AG04449 (cell line): ENCODE results near the gene TPCN2.

Experiments
- CTCF ChIA-PET: fragments of 350-600 bp; formaldehyde crosslinking; extraction: SDS; loops from one replicate; lab custom pipeline; 2021; ENCODE audit warnings: antibody characterized with exemption; lab: Yijun Ruan, JAX
- POLR2A ChIA-PET: fragments of 400-600, 350-600 bp; formaldehyde crosslinking; extraction: SDS; loops from one replicate; lab custom pipeline; 2020; ENCODE audit warnings: antibody characterized with exemption, inconsistent platforms; lab: Yijun Ruan, JAX
- DNase-seq: peaks from one replicate; pipeline ENCODE4 v3.0.0-alpha.2; 2010; ENCODE audit warnings: low read depth, low spot score
- H3K4me3 ChIP-seq: 2 replicates; pipeline ENCODE4 v1.5.1; 2011; ENCODE audit warnings: low read depth, mild to moderate bottlenecking, control low read depth, low read length
- TF ChIP-seq, protein P1 (sequence below): IDR thresholded peaks from one replicate; pipeline ENCODE4 v1.5.1; 2011; ENCODE audit warnings: mild to moderate bottlenecking, moderate library complexity, low read length, control low read depth, inconsistent platforms; ENCODE audit not compliant: insufficient read depth; ENCODE audit errors: missing control alignments

The TPCN2 gene

DNA sequence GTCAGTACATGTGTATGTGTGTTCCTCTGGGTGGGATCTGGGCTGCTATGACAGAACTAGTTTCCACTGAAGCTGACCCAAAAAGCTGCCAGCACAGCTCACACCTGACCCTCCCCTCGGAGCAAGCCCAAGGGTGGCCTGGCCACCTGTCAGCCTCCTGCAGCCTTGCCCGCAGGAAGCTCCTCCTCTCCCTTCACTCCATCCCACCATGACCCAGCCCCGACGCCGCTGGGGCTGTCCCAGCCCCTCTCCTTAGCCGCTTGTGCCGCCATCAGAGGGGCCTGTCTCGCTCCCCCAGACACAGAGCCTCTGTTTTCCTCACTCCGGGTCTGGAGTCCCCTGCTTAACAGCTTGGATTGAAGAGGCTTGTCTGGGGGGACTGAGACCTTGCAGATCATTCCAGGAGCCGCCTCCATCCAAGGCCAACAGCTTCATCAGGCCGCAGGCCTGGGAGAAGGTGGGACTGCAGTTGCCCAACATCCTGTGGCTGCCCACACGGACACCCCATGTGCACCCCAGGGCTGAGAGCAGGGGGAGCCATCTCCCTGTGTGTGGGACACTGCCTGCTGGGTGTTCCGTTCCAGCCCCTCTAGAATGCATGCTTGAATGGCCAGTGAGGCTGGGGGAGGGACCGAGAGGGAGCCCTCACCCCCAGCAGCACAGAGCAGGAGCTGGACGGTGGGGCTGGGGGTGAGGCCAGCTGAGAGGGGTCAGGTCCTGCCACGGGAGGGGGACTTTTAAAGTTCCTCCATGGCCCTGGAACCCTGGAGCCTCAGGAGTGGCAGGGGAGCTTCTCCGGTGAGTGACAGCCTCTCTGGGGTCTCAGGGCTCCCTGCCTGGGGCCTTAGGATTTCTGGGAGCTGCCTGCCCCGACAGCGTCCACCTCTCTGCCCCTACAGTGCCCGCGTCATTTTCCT lies 36.4 kb upstream of the TPCN2 start:
- TF ChIP-seq, protein P1, sequence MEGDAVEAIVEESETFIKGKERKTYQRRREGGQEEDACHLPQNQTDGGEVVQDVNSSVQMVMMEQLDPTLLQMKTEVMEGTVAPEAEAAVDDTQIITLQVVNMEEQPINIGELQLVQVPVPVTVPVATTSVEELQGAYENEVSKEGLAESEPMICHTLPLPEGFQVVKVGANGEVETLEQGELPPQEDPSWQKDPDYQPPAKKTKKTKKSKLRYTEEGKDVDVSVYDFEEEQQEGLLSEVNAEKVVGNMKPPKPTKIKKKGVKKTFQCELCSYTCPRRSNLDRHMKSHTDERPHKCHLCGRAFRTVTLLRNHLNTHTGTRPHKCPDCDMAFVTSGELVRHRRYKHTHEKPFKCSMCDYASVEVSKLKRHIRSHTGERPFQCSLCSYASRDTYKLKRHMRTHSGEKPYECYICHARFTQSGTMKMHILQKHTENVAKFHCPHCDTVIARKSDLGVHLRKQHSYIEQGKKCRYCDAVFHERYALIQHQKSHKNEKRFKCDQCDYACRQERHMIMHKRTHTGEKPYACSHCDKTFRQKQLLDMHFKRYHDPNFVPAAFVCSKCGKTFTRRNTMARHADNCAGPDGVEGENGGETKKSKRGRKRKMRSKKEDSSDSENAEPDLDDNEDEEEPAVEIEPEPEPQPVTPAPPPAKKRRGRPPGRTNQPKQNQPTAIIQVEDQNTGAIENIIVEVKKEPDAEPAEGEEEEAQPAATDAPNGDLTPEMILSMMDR: peak; percentile 1
- POLR2A ChIA-PET: interaction anchor here (1.0 to 1.9 kb wide), 3 partner anchors 9 to 11 kb away, joined by 4 to 10 read pairs (median 4); no protein-coding TSS in a partner anchor
- peak overlapping the region; percentile 70 for H3K4me3 ChIP-seq
- CTCF ChIA-PET: interaction anchor here (0.8 to 4.6 kb wide), 12 partner anchors 10 to 658 kb away, joined by 3 to 37 read pairs (median 4); partner anchors contain the start of gene TPCN2
- no peak for DNase-seq

DNA sequence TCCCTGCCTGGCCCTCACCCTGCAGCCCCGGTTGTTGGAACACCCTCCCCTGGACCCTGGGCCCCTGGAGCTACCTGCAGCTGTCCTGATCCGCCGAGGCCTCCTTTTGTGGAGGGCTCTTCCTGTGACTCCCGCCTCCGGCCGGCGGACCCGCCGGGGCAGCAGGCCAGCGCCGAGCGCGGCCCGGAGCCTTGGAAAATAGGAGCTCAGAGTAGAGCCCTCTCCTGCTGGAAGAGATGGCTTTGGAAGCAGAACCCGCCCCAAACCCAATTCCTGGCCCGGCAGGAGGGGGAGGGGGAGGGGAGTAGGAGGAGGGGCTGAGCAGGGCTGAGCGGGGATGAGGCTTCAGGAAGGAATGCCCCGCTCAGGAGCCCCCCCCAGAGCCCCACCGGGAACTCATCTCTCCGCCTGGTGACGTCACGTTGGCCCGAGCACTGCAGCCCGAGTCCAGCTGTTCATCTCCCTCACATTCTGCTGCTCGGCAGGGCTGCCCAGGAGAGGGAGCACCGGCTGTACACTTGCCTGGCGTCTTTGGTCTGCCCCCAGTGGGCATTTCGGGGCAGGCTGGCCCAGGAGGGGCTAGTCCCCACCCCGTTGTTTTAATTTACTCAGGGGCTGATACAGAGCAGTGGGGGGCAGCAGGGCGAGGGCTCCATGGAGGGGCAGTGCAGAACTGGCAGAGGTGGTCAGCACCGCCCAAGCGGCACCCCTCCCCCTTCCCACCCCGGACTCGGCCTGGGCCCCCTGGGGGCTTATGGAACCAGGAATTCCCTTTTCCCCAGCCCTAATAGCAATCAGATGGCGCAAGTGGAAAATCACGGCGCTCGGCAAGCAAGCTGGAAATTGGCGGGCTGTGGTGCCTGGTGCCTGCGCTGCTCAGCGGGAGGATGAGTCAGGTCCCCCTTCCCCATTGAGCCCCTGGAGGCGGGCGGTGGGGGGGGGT lies 35.5 kb upstream of the TPCN2 start, which contains the start of gene MRGPRF:
MRGPRF (minus strand) TSS at position 238 of the 943 bp plus-strand sequence. CDS start 3,345 bp downstream, outside the sequence.
- ChIA-PET CTCF (interaction anchor here (0.8 to 4.6 kb wide), 13 partner anchors 9 to 123 kb away, joined by 3 to 37 read pairs (median 4); partner anchors contain the start of gene TPCN2), POLR2A (interaction anchor here (0.9 to 1.2 kb wide), 2 partner anchors 9 to 124 kb away, joined by 3 to 4 read pairs; no protein-coding TSS in a partner anchor)
- no peak for DNase-seq
- peak within 1 kb of the TSS; percentile 70 for H3K4me3 ChIP-seq
- TF ChIP-seq, protein P1: peak; percentile 93

DNA sequence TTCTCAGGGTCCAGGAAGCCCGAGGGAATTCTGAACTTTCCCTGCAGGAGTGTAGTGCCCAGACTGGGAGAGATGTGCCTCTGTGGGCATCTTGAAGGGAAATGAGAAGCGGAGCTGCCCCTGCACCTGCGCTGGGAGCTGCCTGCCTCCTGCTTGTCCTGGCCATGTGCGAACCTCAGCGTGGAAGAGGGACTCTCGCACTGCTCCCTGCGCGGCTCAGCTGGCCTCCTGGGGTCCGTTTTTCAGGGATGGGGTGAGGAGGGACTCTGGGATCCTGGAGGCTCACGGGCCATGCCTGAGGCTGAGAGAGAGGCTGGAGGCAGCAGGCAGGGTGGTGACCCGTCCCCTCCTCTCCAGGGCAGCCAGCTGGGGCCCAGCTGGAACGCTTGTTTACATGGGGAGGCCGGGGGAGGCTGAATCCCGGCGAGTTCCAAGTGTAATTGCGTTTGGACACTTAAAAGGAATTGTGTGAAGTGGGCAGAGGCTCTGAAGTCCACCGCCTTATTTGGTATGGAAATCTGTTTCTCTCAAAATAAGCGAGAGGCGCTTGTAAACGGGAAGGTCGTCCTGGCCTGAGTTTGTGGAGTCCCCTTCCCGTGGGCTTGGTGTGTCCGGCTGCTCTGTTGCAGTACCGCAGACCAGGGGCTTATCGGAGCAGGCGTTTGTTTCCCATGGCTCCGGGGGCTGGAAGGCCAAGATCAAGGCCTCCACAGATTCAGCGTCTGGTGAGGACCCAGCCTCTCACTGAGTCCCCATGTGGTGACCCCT lies 34.5 kb upstream of the TPCN2 start:
- CTCF ChIA-PET: interaction anchor here (0.9 to 4.6 kb wide), 5 partner anchors 9 to 87 kb away, joined by 3 to 32 read pairs (median 6); no protein-coding TSS in a partner anchor
- peak overlapping the region; percentile 70 for H3K4me3 ChIP-seq
- TF ChIP-seq, protein P1: no peak
- no peak for DNase-seq
- POLR2A ChIA-PET: no interaction called here

DNA sequence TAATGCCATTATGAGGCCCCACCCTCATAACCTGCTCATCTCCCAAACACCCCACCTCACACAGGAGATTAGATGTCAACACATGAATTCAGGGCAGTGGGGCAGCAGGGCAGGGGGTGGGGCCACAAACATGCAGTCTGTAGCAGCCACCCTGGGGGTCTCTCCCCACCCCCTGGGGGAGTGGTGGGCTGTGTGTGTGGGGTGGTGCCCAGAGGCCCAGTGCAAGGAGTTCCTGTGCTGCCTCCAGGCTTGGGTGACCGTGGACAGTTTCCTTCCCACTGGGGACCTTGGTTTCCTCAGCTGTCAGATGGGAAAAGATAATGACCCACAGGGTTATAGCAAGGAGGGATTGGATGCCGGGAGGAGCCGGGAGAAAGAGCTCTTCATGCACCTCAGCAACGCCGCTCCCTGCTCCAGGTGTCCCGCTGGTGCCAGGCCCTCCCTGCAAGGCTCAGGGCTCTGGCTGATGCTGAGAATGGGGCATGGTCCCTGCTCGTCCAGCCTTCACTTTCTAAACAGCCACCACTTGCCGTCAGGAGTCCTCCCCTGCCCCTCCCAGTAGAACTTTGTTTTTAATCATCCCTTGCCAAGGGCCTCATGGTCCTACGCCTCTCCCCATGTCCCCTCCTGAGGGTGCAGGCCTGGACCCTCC lies 33.7 kb upstream of the TPCN2 start:
- no peak overlapping the region for H3K4me3 ChIP-seq
- TF ChIP-seq, protein P1: no peak
- POLR2A ChIA-PET: no interaction called here
- DNase-seq: no peak
- CTCF ChIA-PET: interaction anchor here (1.6 kb wide), 1 partner anchor 8 kb away, joined by 7 read pairs; no protein-coding TSS in a partner anchor

DNA sequence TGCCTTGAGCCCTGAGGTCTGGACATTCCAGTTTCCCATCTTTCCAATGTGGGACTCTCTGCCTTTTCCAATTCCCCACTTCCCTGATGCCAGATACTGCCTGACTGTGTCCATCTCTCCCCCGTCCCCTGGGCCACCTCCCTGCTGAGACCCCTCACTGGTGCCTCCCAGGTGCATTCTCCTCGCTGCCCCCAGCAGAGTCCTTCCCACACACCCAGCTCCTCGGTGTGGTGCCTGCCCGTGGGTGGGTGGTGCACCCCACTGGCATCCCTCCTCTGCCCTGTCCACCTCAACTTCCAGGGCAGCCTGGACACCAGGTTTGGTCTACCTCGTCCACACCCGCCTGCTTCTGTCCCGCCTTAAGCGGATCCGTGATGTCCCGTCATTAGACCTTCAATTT lies 30.8 kb upstream of the TPCN2 start:
- DNase-seq: no peak
- no peak overlapping the region for H3K4me3 ChIP-seq
- ChIA-PET CTCF (interaction anchor here (0.6 to 1.1 kb wide), 2 partner anchors 12 to 26 kb away, joined by 4 to 5 read pairs; no protein-coding TSS in a partner anchor), POLR2A (no interaction called here)
- TF ChIP-seq, protein P1: no peak
